ENCODE measurements around the gene PALLD.

PALLD gene

GRCh38 chr4:168856312-168856711, 359.5 kb downstream of the PALLD start:
- H3K4me3 ChIP-seq (ENCODE audit: low read length) = no peak overlapping the region
- DNase-seq (ENCODE audit: low read depth) = no peak
- TF ChIP-seq CTCF (conservative IDR thresholded peaks at IDR 0.05; ENCODE audit: low read depth, low read length) = no peak

GRCh38 chr4:168857009-168857408, 360.2 kb downstream of the PALLD start:
- H3K4me3 ChIP-seq (ENCODE audit: low read length) = no peak overlapping the region
- TF ChIP-seq CTCF (conservative IDR thresholded peaks at IDR 0.05; ENCODE audit: low read depth, low read length) = no peak
- no peak for DNase-seq (ENCODE audit: low read depth)

- H3K4me3 ChIP-seq (ENCODE audit: low read length) = no peak overlapping the region
- no peak for TF ChIP-seq CTCF (conservative IDR thresholded peaks at IDR 0.05; ENCODE audit: low read depth, low read length)
- no peak for DNase-seq (ENCODE audit: low read depth)
These were observed 360.9 kb downstream of the PALLD start for GRCh38 chr4:168857546-168858314.

GRCh38 chr4:168859100-168859499, 362.2 kb downstream of the PALLD start:
- no peak for TF ChIP-seq CTCF (conservative IDR thresholded peaks at IDR 0.05; ENCODE audit: low read depth, low read length)
- no peak overlapping the region for H3K4me3 ChIP-seq (ENCODE audit: low read length)
- no peak for DNase-seq (ENCODE audit: low read depth)

GRCh38 chr4:168859888-168860694, 363.2 kb downstream of the PALLD start:
- DNase-seq (ENCODE audit: low read depth) = peak; percentile 52
- TF ChIP-seq CTCF (conservative IDR thresholded peaks at IDR 0.05; ENCODE audit: low read depth, low read length) = no peak

GRCh38 chr4:168860827-168861226, 364.0 kb downstream of the PALLD start:
- no peak for DNase-seq (ENCODE audit: low read depth)
- H3K4me3 ChIP-seq (ENCODE audit: low read length) = no peak overlapping the region
- TF ChIP-seq CTCF (conservative IDR thresholded peaks at IDR 0.05; ENCODE audit: low read depth, low read length) = no peak

More at GRCh38 chr4:168859888-168860694, 363.2 kb downstream of the PALLD start:
- no peak overlapping the region for H3K4me3 ChIP-seq (ENCODE audit: low read length)

Measured in retinal pigment epithelial cell (primary cell).